ENCODE results near the gene GALNT2. TPM values are rescaled to one million over a fixed set of nuclear protein-coding genes. Genes with fewer than 3 reads are reported as not detected.

GALNT2 gene
- total and polyA plus RNA-seq, 2 of the 13 experiments (the other 11 are each of a cell fraction or from before 2014, with no cell fraction given): 39.3 to 39.6 TPM

GRCh38 chr1:230048322-230048721 is 18.7 kb upstream of the GALNT2 start:
- no peak for ATAC-seq

More at GRCh38 chr1:230048322-230048721, 18.7 kb upstream of the GALNT2 start:
- no peak overlapping the region for H3K4me2 ChIP-seq (ENCODE audit: low read depth, low read length)
- H3K4me3 ChIP-seq (replicated peaks in 1 of 3; ENCODE audit: insufficient read depth in 1 of 3, low read depth in 2 of 3, low read length in 3 of 3): no peak overlapping the region
- in situ Hi-C loops (cut with HindIII; ENCODE audit: extremely low pct_ligation_motif_present, low pct_unique_long_range_greater_than_20kb) (no loop called here), intact Hi-C loops (cut with micrococcal nuclease; ENCODE audit: unreplicated experiment) (no loop called here)
- FAIRE-seq (no peak), DNase-seq (ENCODE audit: low spot score) (no peak)
- no peaks in the 10 kb centered on the region for H3K79me2 ChIP-seq (ENCODE audit: insufficient read depth, low read length)
- TF ChIP-seq CEBPB (IDR thresholded peaks at IDR 0.05; ENCODE audit: borderline replicate concordance, low read depth, low read length): peak; percentile 23; the same call in 1 of the 2 replicates
- no peak for TF ChIP-seq ZNF639 (CRISPR knock-in tag; conservative IDR thresholded peaks at IDR 0.05)
- no peak for TF ChIP-seq TIGD3 (CRISPR knock-in tag; IDR thresholded peaks at IDR 0.05; ENCODE audit: borderline replicate concordance)
- TF ChIP-seq THYN1 (CRISPR knock-in tag; IDR thresholded peaks at IDR 0.05; ENCODE audit: borderline replicate concordance, low read depth): no peak
- TF ChIP-seq ZNF382 (CRISPR knock-in tag; IDR thresholded peaks at IDR 0.05; ENCODE audit: borderline replicate concordance): no peak
- TF ChIP-seq ZNF75D (CRISPR knock-in tag; IDR thresholded peaks at IDR 0.05; ENCODE audit: borderline replicate concordance): no peak
- no peak for TF ChIP-seq FOXK1 (CRISPR knock-in tag; IDR thresholded peaks at IDR 0.05; ENCODE audit: borderline replicate concordance, low read depth)
- no TSS peak for BruUV-seq (replicated peaks)
- POLR2A ChIA-PET: no interaction called here
- WGBS (ENCODE audit: low lambda C conversion rate): 44% methylated on average over 2 of the region's 2 CpGs
- H3K36me3 ChIP-seq (replicated peaks in 1 of 2; ENCODE audit: control insufficient read depth in 1 of 2, insufficient read depth in 2 of 2, low read length in 2 of 2): no peaks in the 10 kb centered on the region
- H3K9ac ChIP-seq (ENCODE audit: insufficient read depth, low read depth, low read length): no peak overlapping the region
- peaks cover 23% of the 10 kb centered on the region for H3K4me1 ChIP-seq (ENCODE audit: insufficient read depth, low read length)
- CTCF ChIA-PET (ENCODE audit: low intra/inter-chr PET ratio, low total read pairs): no interaction called here
- no peak overlapping the region for H3K27ac ChIP-seq (ENCODE audit: extremely low read length, insufficient read depth, low read length)
- no peaks in the 10 kb centered on the region for H4K20me1 ChIP-seq (ENCODE audit: insufficient read depth, low read length)
- no peaks in the 10 kb centered on the region; a peak in 1 of 5 replicates for H3K27me3 ChIP-seq (ENCODE audit: control insufficient read depth in 1 of 2, insufficient read depth in 2 of 2, low read length in 2 of 2)
- H2AFZ ChIP-seq (ENCODE audit: low read length): no peak overlapping the region
- H3K9me3 ChIP-seq (ENCODE audit: low read length): no peaks in the 10 kb centered on the region

Measured in HepG2 (cell line).